Measurements from ENCODE around the gene UNK. TPM values are rescaled to one million over a fixed set of nuclear protein-coding genes. Genes with fewer than 3 reads are reported as not detected.

Gene UNK
- total and polyA plus RNA-seq, 2 of the 13 experiments (the other 11 are each of a cell fraction or from before 2014, with no cell fraction given): 31.6 to 33.0 TPM

- no peak for TF ChIP-seq ZMYM3 (CRISPR knock-in tag; IDR thresholded peaks at IDR 0.05)
- TF ChIP-seq KLF11 (CRISPR knock-in tag; IDR thresholded peaks at IDR 0.05): no peak
- TF ChIP-seq FIP1L1 (IDR thresholded peaks at IDR 0.05; ENCODE audit: borderline replicate concordance, insufficient read depth, low read depth, low read length): no peak
- TF ChIP-seq ZNF563 (CRISPR knock-in tag; IDR thresholded peaks at IDR 0.05): no peak; the same call in 1 of the 2 replicates
- peak; percentile 90 for TF ChIP-seq PATZ1 (CRISPR knock-in tag; IDR thresholded peaks at IDR 0.05)
- no peak for TF ChIP-seq NBN (conservative IDR thresholded peaks at IDR 0.05)
- no peak for TF ChIP-seq ZFYVE20 (CRISPR knock-in tag; IDR thresholded peaks at IDR 0.05; ENCODE audit: borderline replicate concordance, low read depth)
- no peak; the same call in 1 of the 2 replicates for TF ChIP-seq HIC2 (CRISPR knock-in tag; IDR thresholded peaks at IDR 0.05; ENCODE audit: low read depth)
- TF ChIP-seq ZNF343 (CRISPR knock-in tag; IDR thresholded peaks at IDR 0.05): 0 out of 2 replicates have a peak, but pooled peaks have one; percentile 13
- no peak for TF ChIP-seq AKNA (CRISPR knock-in tag; IDR thresholded peaks at IDR 0.05; ENCODE audit: borderline replicate concordance)
- no peak for TF ChIP-seq CREB1 (IDR thresholded peaks at IDR 0.05)
- no peak for TF ChIP-seq CREB1 (CRISPR knock-in tag; IDR thresholded peaks at IDR 0.05)
- TF ChIP-seq ZNF136 (CRISPR knock-in tag; IDR thresholded peaks at IDR 0.05; ENCODE audit: low read depth): no peak
- no peak for TF ChIP-seq NFRKB (IDR thresholded peaks at IDR 0.05)
- no peak for TF ChIP-seq ZNF749 (CRISPR knock-in tag; IDR thresholded peaks at IDR 0.05; ENCODE audit: borderline replicate concordance)
- TF ChIP-seq CCAR2 (optimal IDR thresholded peaks at IDR 0.05; ENCODE audit: low read depth, low read length): no peak
- TF ChIP-seq ZKSCAN8 (CRISPR knock-in tag; IDR thresholded peaks at IDR 0.05; ENCODE audit: borderline replicate concordance): no peak
- no peak for TF ChIP-seq ZBTB21 (CRISPR knock-in tag; IDR thresholded peaks at IDR 0.05)
- no peak for TF ChIP-seq BRD4 (CRISPR knock-in tag; IDR thresholded peaks at IDR 0.05)
- TF ChIP-seq IKZF5 (CRISPR knock-in tag; IDR thresholded peaks at IDR 0.05): no peak; the same call in 1 of the 2 replicates
Observed at GRCh38 chr17:75844530-75845057, 60.0 kb downstream of the UNK start (continued).

Measured in HepG2 (cell line).